Testis (tissue), 3 donors: ENCODE data around the gene SDC3. TPM values are rescaled to one million over a fixed set of nuclear protein-coding genes. Genes with fewer than 3 reads are reported as not detected.

Experiments
- DNase-seq: peaks from one replicate; pipeline ENCODE4 v3.0.0-alpha.2; 2019
- H3K27ac ChIP-seq, 2 donors: fragments of 200-600 bp; sonication (generic); one replicate each; pipeline ENCODE4 v1.5.1; 2019
- H3K27me3 ChIP-seq: fragments of 200-600 bp; sonication (generic); one replicate; pipeline ENCODE4 v1.5.1; 2019
- H3K36me3 ChIP-seq: fragments of 200-600 bp; sonication (generic); one replicate; pipeline ENCODE4 v1.5.1; 2017; ENCODE audit warnings: low read depth; ENCODE audit errors: missing control alignments
- H3K4me1 ChIP-seq: fragments of 200-600 bp; sonication (generic); one replicate; pipeline ENCODE4 v1.5.1; 2019
- H3K4me3 ChIP-seq, 2 donors: fragments of 200-600 bp; sonication (generic); one replicate each; pipeline ENCODE4 v1.5.1; 2017 to 2019
- H3K9me3 ChIP-seq: fragments of 200-600 bp; sonication (generic); one replicate; pipeline ENCODE4 v1.5.1; 2017
- CTCF ChIP-seq, 3 experiments: fragments of 450-650 bp in 2 of 3; fragments of 200-600 bp in 1 of 3; sonication (generic) in 1 of 3; IDR thresholded peaks; one replicate each; pipeline ENCODE4 v1.5.1; 2016 to 2019; ENCODE audit warnings: antibody characterized with exemption in 3 of 3, mild to moderate bottlenecking in 2 of 3, moderate library complexity in 1 of 3
- POLR2A ChIP-seq: fragments of 450-650 bp; IDR thresholded peaks from one replicate; pipeline ENCODE4 v1.6.1; 2017; ENCODE audit warnings: antibody characterized with exemption, mild to moderate bottlenecking, moderate library complexity
- WGBS, 2 donors: methylation state at CpG; one replicate each; pipeline ENCODE4 v1.1.5; 2018; 5-methylcytosine and 5-hydroxymethylcytosine counted together
- intact Hi-C: fragments of 100-400 bp; cut with DNase I; formaldehyde crosslinking; loops from one replicate; pipeline ENCODE4 v1.15.1; 2023; ENCODE audit warnings: low total_unique reads
- polyA plus RNA-seq: library from polyadenylated mRNA; stranded (reverse); fragments of 350-450 nt; fragmentation: Illumina TruSeq; extraction: RNeasy Lipid Tissue Mini Kit (QIAGEN cat#74804); gene quantifications from one replicate; pipeline ENCODE4 v1.2.3, GENCODE V29; 2014; ENCODE audit warnings: low read depth, low replicate concordance; ENCODE audit not compliant: insufficient read depth
- total RNA-seq, 2 donors: library from RNA; depleted of rRNA; stranded (reverse); fragments of >200 nt; gene quantifications; one replicate each; pipeline ENCODE4 v1.2.3, GENCODE V29; 2016

Gene SDC3
- total and polyA plus RNA-seq, 3 donors from 2014 or later: 3.9 to 21.2 (median 6.9) TPM

- H3K36me3 ChIP-seq: no peaks in the 10 kb centered on the region
- H3K4me3 ChIP-seq: no peak overlapping the region
- DNase-seq: no peak
- 95% methylated on average over 1 of the region's 1 CpG for WGBS, 2 donors
- no peaks in the 10 kb centered on the region for H3K4me1 ChIP-seq
- no peak for TF ChIP-seq CTCF (IDR thresholded peaks at IDR 0.05)
- TF ChIP-seq POLR2A: no peak
- H3K9me3 ChIP-seq: no peaks in the 10 kb centered on the region
- no peak overlapping the region for H3K27ac ChIP-seq
- intact Hi-C loops: no loop called here
- H3K27me3 ChIP-seq: no peaks in the 10 kb centered on the region
Observed at GRCh38 chr1:30851286-30851685, 57.3 kb downstream of the SDC3 start.

GRCh38 chr1:30850607-30851006, 58.0 kb downstream of the SDC3 start:
- no peak for TF ChIP-seq POLR2A
- TF ChIP-seq CTCF (IDR thresholded peaks at IDR 0.05): no peak
- H3K4me1 ChIP-seq: no peaks in the 10 kb centered on the region
- H3K9me3 ChIP-seq: no peaks in the 10 kb centered on the region
- no peaks in the 10 kb centered on the region for H3K27me3 ChIP-seq
- no peak overlapping the region for H3K4me3 ChIP-seq
- H3K36me3 ChIP-seq: no peaks in the 10 kb centered on the region
- DNase-seq: no peak
- WGBS, 2 donors: 74 to 92% methylated on average over 2 of the region's 2 CpGs
- intact Hi-C loops: no loop called here
- no peak overlapping the region for H3K27ac ChIP-seq

- intact Hi-C loops: no loop called here
Observed at GRCh38 chr1:30848130-30848529, 60.4 kb downstream of the SDC3 start.

GRCh38 chr1:30847358-30847972, 61.1 kb downstream of the SDC3 start:
- intact Hi-C loops: no loop called here
- H3K4me1 ChIP-seq: no peaks in the 10 kb centered on the region
- H3K27ac ChIP-seq: no peak overlapping the region
- no peaks in the 10 kb centered on the region for H3K36me3 ChIP-seq
- H3K27me3 ChIP-seq: no peaks in the 10 kb centered on the region
- no peaks in the 10 kb centered on the region for H3K9me3 ChIP-seq
- no peak overlapping the region for H3K4me3 ChIP-seq
- DNase-seq: peak; percentile 90
- whole genome bisulfite sequencing, 2 donors: 57 to 58% methylated on average over 15 to 17 of the region's 17 CpGs
- no peak for TF ChIP-seq CTCF (IDR thresholded peaks at IDR 0.05)
- no peak for TF ChIP-seq POLR2A

More at GRCh38 chr1:30848130-30848529, 60.4 kb downstream of the SDC3 start:
- H3K9me3 ChIP-seq: no peaks in the 10 kb centered on the region
- no peaks in the 10 kb centered on the region for H3K36me3 ChIP-seq
- TF ChIP-seq POLR2A: no peak
- no peak for TF ChIP-seq CTCF (IDR thresholded peaks at IDR 0.05)
- WGBS, 2 donors: 82 to 84% methylated on average over 5 of the region's 5 CpGs
- DNase-seq: no peak
- H3K27me3 ChIP-seq: no peaks in the 10 kb centered on the region
- no peaks in the 10 kb centered on the region for H3K4me1 ChIP-seq
- no peak overlapping the region for H3K27ac ChIP-seq
- no peak overlapping the region for H3K4me3 ChIP-seq

- WGBS, 2 donors: 88% methylated on average over 5 to 6 of the region's 6 CpGs
- no peak overlapping the region for H3K27ac ChIP-seq
- H3K4me1 ChIP-seq: no peaks in the 10 kb centered on the region
- TF ChIP-seq POLR2A (no peak), CTCF (IDR thresholded peaks at IDR 0.05) (no peak)
- no peaks in the 10 kb centered on the region for H3K36me3 ChIP-seq
- DNase-seq: no peak
- H3K4me3 ChIP-seq: no peak overlapping the region
- H3K9me3 ChIP-seq: no peaks in the 10 kb centered on the region
- intact Hi-C loops: no loop called here
- no peaks in the 10 kb centered on the region for H3K27me3 ChIP-seq
Observed at GRCh38 chr1:30846587-30846986, 62.0 kb downstream of the SDC3 start.
